Umbilical cord (tissue), 2 donors: ENCODE results near the gene RUNX1. TPM values are rescaled to one million over a fixed set of nuclear protein-coding genes. Genes with fewer than 3 reads are reported as not detected.

Experiments used
- DNase-seq: peaks from one replicate; pipeline ENCODE4 v3.0.0-alpha.2; 2015; ENCODE audit warnings: low spot score
- total RNA-seq: library from RNA; depleted of rRNA; stranded (reverse); fragments of >200 nt; gene quantifications from one replicate; pipeline ENCODE4 v1.2.3, GENCODE V29; 2014; ENCODE audit warnings: low replicate concordance; ENCODE audit not compliant: insufficient read depth

The RUNX1 gene
- total RNA-seq, 1 donor from 2014 or later, result 30.8 TPM

- no peak for DNase-seq
Observed at GRCh38 chr21:35016517-35017188, 32.4 kb downstream of the RUNX1 start.

- DNase-seq, result no peak
Observed at GRCh38 chr21:35016071-35016470, 33.0 kb downstream of the RUNX1 start.

- DNase-seq, result no peak
Observed at GRCh38 chr21:35015435-35016024, 33.6 kb downstream of the RUNX1 start.

- DNase-seq, result no peak
Observed at GRCh38 chr21:35014302-35015041, 34.6 kb downstream of the RUNX1 start.

GRCh38 chr21:35011681-35012080 is 37.4 kb downstream of the RUNX1 start:
- DNase-seq, result peak; percentile 86

- no peak for DNase-seq
Observed at GRCh38 chr21:35010447-35010846, 38.7 kb downstream of the RUNX1 start.

- no peak for DNase-seq
Observed at GRCh38 chr21:35007348-35007747, 41.8 kb downstream of the RUNX1 start.

- DNase-seq, result no peak
Observed at GRCh38 chr21:35006771-35007170, 42.3 kb downstream of the RUNX1 start.

GRCh38 chr21:35006248-35006647 is 42.9 kb downstream of the RUNX1 start:
- no peak for DNase-seq

GRCh38 chr21:35005560-35006224 is 43.4 kb downstream of the RUNX1 start:
- peak; percentile 29 for DNase-seq

- no peak for DNase-seq
Observed at GRCh38 chr21:35005077-35005476, 44.0 kb downstream of the RUNX1 start.

GRCh38 chr21:35004314-35004713 is 44.8 kb downstream of the RUNX1 start:
- no peak for DNase-seq

- peak; percentile 65 for DNase-seq
Observed at GRCh38 chr21:35002879-35003722, 46.0 kb downstream of the RUNX1 start.

GRCh38 chr21:34999397-34999941 is 49.6 kb downstream of the RUNX1 start:
- no peak for DNase-seq

- DNase-seq, result no peak
Observed at GRCh38 chr21:34998176-34998575, 50.9 kb downstream of the RUNX1 start.

GRCh38 chr21:34997294-34997693 is 51.8 kb downstream of the RUNX1 start:
- DNase-seq, result peak; percentile 77

GRCh38 chr21:34996304-34997101 is 52.6 kb downstream of the RUNX1 start:
- peak; percentile 65 for DNase-seq

GRCh38 chr21:34995979-34996303 is 53.2 kb downstream of the RUNX1 start:
- DNase-seq, result no peak

GRCh38 chr21:34994766-34995631 is 54.1 kb downstream of the RUNX1 start:
- DNase-seq, result no peak
